Vagina (tissue), 2 donors: Measurements from ENCODE around the gene NEK7. TPM values are rescaled to one million over a fixed set of nuclear protein-coding genes. Genes with fewer than 3 reads are reported as not detected.

Source experiments
- DNase-seq, 2 donors: peaks; one replicate each; pipeline ENCODE4 v3.0.0-alpha.2; 2017; ENCODE audit errors: extremely low spot score in 2 of 2
- H3K27ac ChIP-seq: fragments of 200-600 bp; sonication (generic); one replicate; pipeline ENCODE4 v1.5.1; 2019
- H3K27me3 ChIP-seq: fragments of 200-600 bp; sonication (generic); one replicate; pipeline ENCODE4 v1.5.1; 2019
- H3K36me3 ChIP-seq, 2 donors: fragments of 200-600 bp; sonication (generic); one replicate each; pipeline ENCODE4 v1.5.1; 2017 to 2019
- H3K4me1 ChIP-seq: fragments of 200-600 bp; sonication (generic); one replicate; pipeline ENCODE4 v1.5.1; 2019
- H3K4me3 ChIP-seq, 2 donors: fragments of 200-600 bp; sonication (generic); 1 replicate in 1 of 2; 2 replicates in 1 of 2; pipeline ENCODE4 v1.5.1; 2016 to 2019
- H3K9me3 ChIP-seq: fragments of 200-600 bp; sonication (generic); one replicate; pipeline ENCODE4 v1.5.1; 2019
- POLR2A ChIP-seq, 2 donors: fragments of 450-650 bp; IDR thresholded peaks; one replicate each; pipeline ENCODE4 v1.6.1; 2017; ENCODE audit warnings: antibody characterized with exemption in 2 of 2, mild to moderate bottlenecking in 2 of 2, moderate library complexity in 2 of 2
- POLR2AphosphoS5 ChIP-seq, 2 donors: sonication (generic); formaldehyde crosslinking; IDR thresholded peaks; one replicate each; pipeline ENCODE4 v1.9.0; 2017; ENCODE audit warnings: antibody characterized with exemption in 2 of 2, mild to moderate bottlenecking in 2 of 2, low read depth in 1 of 2; ENCODE audit not compliant: insufficient read depth in 1 of 2
- intact Hi-C: fragments of 100-400 bp; cut with DNase I; formaldehyde crosslinking; loops from one replicate; pipeline ENCODE4 v1.15.1; 2023
- total RNA-seq: library from RNA; depleted of rRNA; stranded (reverse); fragments of >200 nt; gene quantifications from one replicate; pipeline ENCODE4 v1.2.3, GENCODE V29; 2016
- TF ChIP-seq, protein P1 (sequence below), 3 experiments: fragments of 450-650 bp in 2 of 3; fragments of 200-600 bp in 1 of 3; sonication (generic) in 1 of 3; IDR thresholded peaks; one replicate each; pipeline ENCODE4 v1.5.1; 2017 to 2019; ENCODE audit warnings: antibody characterized with exemption in 3 of 3, mild to moderate bottlenecking in 2 of 3, moderate library complexity in 2 of 3

The NEK7 gene
- total RNA-seq, 1 donor from 2014 or later: 99.4 TPM

GRCh38 chr1:198121056-198121826, 35.6 kb upstream of the NEK7 start:
- Histone ChIP-seq H3K9me3 (no peaks in the 10 kb centered on the region), H3K27ac (no peak overlapping the region), H3K36me3 (no peaks in the 10 kb centered on the region), H3K4me3 (no peak overlapping the region), H3K27me3 (no peaks in the 10 kb centered on the region), H3K4me1 (no peaks in the 10 kb centered on the region)
- intact Hi-C loops: no loop called here
- no peak for DNase-seq
- TF ChIP-seq POLR2AphosphoS5 (IDR thresholded peaks at IDR 0.05; ENCODE audit: insufficient read depth in 1 of 2, low read depth in 1 of 2): no peak
- TF ChIP-seq, protein P1, sequence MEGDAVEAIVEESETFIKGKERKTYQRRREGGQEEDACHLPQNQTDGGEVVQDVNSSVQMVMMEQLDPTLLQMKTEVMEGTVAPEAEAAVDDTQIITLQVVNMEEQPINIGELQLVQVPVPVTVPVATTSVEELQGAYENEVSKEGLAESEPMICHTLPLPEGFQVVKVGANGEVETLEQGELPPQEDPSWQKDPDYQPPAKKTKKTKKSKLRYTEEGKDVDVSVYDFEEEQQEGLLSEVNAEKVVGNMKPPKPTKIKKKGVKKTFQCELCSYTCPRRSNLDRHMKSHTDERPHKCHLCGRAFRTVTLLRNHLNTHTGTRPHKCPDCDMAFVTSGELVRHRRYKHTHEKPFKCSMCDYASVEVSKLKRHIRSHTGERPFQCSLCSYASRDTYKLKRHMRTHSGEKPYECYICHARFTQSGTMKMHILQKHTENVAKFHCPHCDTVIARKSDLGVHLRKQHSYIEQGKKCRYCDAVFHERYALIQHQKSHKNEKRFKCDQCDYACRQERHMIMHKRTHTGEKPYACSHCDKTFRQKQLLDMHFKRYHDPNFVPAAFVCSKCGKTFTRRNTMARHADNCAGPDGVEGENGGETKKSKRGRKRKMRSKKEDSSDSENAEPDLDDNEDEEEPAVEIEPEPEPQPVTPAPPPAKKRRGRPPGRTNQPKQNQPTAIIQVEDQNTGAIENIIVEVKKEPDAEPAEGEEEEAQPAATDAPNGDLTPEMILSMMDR (IDR thresholded peaks at IDR 0.05): no peak
- no peak for TF ChIP-seq POLR2A (IDR thresholded peaks at IDR 0.05)

DNA sequence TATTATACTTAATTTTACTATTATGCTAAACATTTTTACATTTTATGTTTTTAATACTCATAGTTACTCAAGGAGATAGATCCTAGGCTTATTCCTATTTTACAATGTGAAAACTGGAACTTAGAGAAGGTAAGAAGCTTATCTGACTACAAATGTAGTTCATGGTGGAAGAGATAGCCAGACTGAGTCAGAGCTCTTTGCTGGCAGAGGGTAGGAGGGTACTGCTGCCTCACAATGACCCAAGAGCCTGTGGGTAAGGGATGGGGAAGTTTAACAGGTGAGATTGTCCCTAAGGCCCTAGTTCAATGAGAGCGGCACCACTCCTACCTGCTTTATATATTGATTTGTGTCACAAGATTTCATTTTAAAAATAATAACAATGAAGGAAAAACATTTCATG, 34.1 kb upstream of the NEK7 start:
- intact Hi-C loops: no loop called here
- Histone ChIP-seq H3K4me3 (no peak overlapping the region), H3K9me3 (no peaks in the 10 kb centered on the region), H3K27ac (no peak overlapping the region), H3K36me3 (no peaks in the 10 kb centered on the region), H3K4me1 (no peaks in the 10 kb centered on the region), H3K27me3 (no peaks in the 10 kb centered on the region)
- no peak for DNase-seq
- TF ChIP-seq POLR2A (IDR thresholded peaks at IDR 0.05) (no peak), POLR2AphosphoS5 (IDR thresholded peaks at IDR 0.05; ENCODE audit: insufficient read depth in 1 of 2, low read depth in 1 of 2) (no peak)
- TF ChIP-seq, protein P1 (IDR thresholded peaks at IDR 0.05): no peak

- Histone ChIP-seq H3K4me3 (no peak overlapping the region), H3K27ac (no peak overlapping the region), H3K27me3 (no peaks in the 10 kb centered on the region), H3K4me1 (no peaks in the 10 kb centered on the region), H3K36me3 (no peaks in the 10 kb centered on the region), H3K9me3 (no peaks in the 10 kb centered on the region)
- TF ChIP-seq, protein P1 (IDR thresholded peaks at IDR 0.05): no peak
- TF ChIP-seq POLR2AphosphoS5 (IDR thresholded peaks at IDR 0.05; ENCODE audit: insufficient read depth in 1 of 2, low read depth in 1 of 2): no peak
- no peak for TF ChIP-seq POLR2A (IDR thresholded peaks at IDR 0.05)
- intact Hi-C loops: no loop called here
- DNase-seq: no peak
These were observed 33.7 kb upstream of the NEK7 start for GRCh38 chr1:198123133-198123532.

GRCh38 chr1:198124673-198125072, 32.1 kb upstream of the NEK7 start:
- Histone ChIP-seq H3K4me1 (no peaks in the 10 kb centered on the region), H3K27ac (no peak overlapping the region), H3K36me3 (no peaks in the 10 kb centered on the region), H3K27me3 (no peaks in the 10 kb centered on the region), H3K4me3 (no peak overlapping the region), H3K9me3 (no peaks in the 10 kb centered on the region)
- no peak for DNase-seq
- intact Hi-C loops: no loop called here
- TF ChIP-seq, protein P1 (IDR thresholded peaks at IDR 0.05): no peak
- TF ChIP-seq POLR2AphosphoS5 (IDR thresholded peaks at IDR 0.05; ENCODE audit: insufficient read depth in 1 of 2, low read depth in 1 of 2): no peak
- no peak for TF ChIP-seq POLR2A (IDR thresholded peaks at IDR 0.05)

DNA sequence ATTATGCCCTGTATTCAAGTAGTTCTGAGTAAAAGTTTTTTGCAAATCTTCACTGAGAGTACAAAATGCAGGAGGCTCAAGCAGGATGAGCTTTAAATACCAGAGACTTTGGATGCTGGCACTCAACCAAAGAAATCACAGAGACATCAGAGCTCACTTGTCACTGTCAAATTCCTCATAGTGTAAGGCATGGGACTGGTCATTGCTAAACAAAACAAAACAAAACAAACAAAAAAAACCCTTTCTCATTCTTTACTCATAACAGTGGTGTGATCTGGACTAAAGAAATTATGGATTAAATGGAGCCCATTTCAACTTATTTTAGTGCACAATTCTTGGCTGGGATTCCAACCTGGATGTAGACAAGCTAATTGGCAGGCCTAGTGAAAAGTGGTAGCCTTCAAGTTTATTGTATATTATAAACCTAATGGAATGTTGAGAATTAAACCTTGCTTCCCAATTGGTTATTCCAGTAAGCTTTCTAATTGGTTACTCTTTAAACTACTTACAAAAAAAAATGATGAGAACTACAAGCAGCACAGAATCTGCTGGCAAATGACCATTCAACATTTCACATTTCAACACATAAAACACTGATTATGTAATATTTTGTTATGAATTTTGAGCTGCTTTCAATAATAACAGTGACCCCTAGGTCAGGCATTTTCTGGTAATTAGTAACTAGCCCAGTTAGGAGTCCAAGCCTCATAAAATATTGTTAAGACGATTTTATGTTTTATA, 30.6 kb upstream of the NEK7 start:
- TF ChIP-seq POLR2AphosphoS5 (IDR thresholded peaks at IDR 0.05; ENCODE audit: insufficient read depth in 1 of 2, low read depth in 1 of 2) (no peak), POLR2A (IDR thresholded peaks at IDR 0.05) (no peak)
- TF ChIP-seq, protein P1 (IDR thresholded peaks at IDR 0.05): no peak
- Histone ChIP-seq H3K9me3 (no peaks in the 10 kb centered on the region), H3K4me1 (no peaks in the 10 kb centered on the region), H3K27ac (no peak overlapping the region), H3K4me3 (no peak overlapping the region), H3K36me3 (no peaks in the 10 kb centered on the region), H3K27me3 (no peaks in the 10 kb centered on the region)
- intact Hi-C loops: no loop called here
- DNase-seq: no peak
